ENCODE results near the gene HTT-AS.

The HTT-AS gene

DNA sequence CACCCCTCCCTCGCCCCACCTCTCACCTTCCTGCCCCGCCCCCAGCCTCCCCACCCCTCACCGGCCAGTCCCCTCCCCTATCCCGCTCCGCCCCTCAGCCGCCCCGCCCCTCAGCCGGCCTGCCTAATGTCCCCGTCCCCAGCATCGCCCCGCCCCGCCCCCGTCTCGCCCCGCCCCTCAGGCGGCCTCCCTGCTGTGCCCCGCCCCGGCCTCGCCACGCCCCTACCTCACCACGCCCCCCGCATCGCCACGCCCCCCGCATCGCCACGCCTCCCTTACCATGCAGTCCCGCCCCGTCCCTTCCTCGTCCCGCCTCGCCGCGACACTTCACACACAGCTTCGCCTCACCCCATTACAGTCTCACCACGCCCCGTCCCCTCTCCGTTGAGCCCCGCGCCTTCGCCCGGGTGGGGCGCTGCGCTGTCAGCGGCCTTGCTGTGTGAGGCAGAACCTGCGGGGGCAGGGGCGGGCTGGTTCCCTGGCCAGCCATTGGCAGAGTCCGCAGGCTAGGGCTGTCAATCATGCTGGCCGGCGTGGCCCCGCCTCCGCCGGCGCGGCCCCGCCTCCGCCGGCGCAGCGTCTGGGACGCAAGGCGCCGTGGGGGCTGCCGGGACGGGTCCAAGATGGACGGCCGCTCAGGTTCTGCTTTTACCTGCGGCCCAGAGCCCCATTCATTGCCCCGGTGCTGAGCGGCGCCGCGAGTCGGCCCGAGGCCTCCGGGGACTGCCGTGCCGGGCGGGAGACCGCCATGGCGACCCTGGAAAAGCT is at the start of gene HTT-AS, which contains the start of gene HTT:
TSS of gene HTT-AS (minus strand) at position 461 of the 768 bp plus-strand sequence.
TSS of gene HTT (plus strand) at position 604 of the 768 bp plus-strand sequence. CDS start at position 749, 145 bp downstream.
- peak within 1 kb of the TSS; percentile 76 for H3K4me3 ChIP-seq (replicated peaks; ENCODE audit: low read depth, low read length)
- DNase-seq (ENCODE audit: extremely low read depth, low read depth) = peak; percentile 66
- TF ChIP-seq, protein P1, sequence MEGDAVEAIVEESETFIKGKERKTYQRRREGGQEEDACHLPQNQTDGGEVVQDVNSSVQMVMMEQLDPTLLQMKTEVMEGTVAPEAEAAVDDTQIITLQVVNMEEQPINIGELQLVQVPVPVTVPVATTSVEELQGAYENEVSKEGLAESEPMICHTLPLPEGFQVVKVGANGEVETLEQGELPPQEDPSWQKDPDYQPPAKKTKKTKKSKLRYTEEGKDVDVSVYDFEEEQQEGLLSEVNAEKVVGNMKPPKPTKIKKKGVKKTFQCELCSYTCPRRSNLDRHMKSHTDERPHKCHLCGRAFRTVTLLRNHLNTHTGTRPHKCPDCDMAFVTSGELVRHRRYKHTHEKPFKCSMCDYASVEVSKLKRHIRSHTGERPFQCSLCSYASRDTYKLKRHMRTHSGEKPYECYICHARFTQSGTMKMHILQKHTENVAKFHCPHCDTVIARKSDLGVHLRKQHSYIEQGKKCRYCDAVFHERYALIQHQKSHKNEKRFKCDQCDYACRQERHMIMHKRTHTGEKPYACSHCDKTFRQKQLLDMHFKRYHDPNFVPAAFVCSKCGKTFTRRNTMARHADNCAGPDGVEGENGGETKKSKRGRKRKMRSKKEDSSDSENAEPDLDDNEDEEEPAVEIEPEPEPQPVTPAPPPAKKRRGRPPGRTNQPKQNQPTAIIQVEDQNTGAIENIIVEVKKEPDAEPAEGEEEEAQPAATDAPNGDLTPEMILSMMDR (IDR thresholded peaks at IDR 0.05; ENCODE audit: low read depth, low read length, missing control alignments) = no peak

DNA sequence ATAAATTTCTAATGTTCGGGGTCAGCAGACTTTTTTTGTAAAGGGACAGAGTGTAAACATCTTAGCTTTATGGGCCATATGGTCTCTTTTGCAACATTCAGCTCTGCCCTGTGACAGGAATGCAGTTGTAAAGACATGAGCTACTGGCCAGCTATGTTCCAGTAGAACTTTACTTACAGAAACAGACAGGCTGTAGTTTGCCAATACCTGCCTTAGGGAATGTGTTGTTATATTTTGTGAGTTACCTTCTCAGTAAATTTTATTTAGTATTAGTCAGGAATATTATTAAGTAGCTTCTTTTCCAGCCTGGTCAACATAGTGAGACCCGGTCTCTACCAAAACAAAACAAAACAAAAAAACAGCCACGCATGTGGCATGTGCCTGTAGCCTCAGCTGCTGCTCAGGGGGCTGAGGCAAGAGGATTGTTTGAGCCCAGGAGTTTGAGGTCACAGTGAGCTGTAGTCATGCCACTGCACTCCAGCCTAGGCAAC is 48.9 kb upstream of the HTT-AS start:
- no peak for DNase-seq (ENCODE audit: extremely low read depth, low read depth)
- no peak overlapping the region for H3K4me3 ChIP-seq (replicated peaks; ENCODE audit: low read depth, low read length)
- TF ChIP-seq, protein P1 (IDR thresholded peaks at IDR 0.05; ENCODE audit: low read depth, low read length, missing control alignments) = no peak

DNA sequence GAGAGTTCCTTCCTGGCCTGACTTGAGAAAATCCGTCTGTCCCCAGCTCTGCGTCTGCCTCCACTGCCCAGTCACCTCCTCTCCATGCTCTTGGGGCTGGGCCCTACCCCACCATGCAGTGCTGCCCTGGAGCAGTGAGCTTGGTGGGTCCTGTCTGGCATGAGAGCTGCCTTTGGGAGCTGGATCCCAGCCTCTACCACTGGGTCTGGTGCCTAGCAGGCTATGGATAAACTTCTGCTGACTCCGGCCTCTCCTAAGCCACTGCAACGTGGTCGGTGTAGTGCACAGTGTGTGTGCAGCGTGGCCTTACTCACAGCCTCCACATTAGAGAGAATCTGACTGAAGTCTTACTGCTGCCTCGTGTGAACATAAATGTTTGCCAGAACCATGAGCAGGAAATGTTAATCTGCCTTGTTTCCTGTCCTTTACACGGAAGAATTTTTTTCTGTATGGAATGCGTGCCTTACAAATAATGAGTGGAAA is 47.8 kb upstream of the HTT-AS start:
- H3K4me3 ChIP-seq (replicated peaks; ENCODE audit: low read depth, low read length) = no peak overlapping the region
- DNase-seq (ENCODE audit: extremely low read depth, low read depth) = no peak
- TF ChIP-seq, protein P1 (IDR thresholded peaks at IDR 0.05; ENCODE audit: low read depth, low read length, missing control alignments) = no peak

DNA sequence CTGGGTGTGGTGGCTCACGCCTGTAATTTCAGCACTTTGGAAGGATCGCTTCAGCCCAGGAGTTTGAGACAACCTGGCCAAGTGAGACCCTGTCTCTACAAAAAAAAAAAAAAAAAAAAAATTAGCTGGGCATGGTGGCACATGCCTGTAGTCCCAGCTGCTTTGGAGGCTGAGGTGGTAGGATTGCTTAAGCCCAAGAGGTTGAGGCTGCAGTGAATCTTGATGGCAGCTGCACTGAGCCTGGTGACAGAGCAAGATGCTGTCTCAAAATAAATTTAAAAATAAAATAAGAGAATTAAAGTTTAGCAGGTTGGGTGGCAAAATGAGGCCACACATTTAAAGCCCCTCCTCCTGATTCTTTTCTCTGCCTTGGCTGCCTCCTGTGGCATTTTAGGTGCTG is 47.3 kb upstream of the HTT-AS start:
- TF ChIP-seq, protein P1 (IDR thresholded peaks at IDR 0.05; ENCODE audit: low read depth, low read length, missing control alignments) = no peak
- H3K4me3 ChIP-seq (replicated peaks; ENCODE audit: low read depth, low read length) = no peak overlapping the region
- no peak for DNase-seq (ENCODE audit: extremely low read depth, low read depth)

DNA sequence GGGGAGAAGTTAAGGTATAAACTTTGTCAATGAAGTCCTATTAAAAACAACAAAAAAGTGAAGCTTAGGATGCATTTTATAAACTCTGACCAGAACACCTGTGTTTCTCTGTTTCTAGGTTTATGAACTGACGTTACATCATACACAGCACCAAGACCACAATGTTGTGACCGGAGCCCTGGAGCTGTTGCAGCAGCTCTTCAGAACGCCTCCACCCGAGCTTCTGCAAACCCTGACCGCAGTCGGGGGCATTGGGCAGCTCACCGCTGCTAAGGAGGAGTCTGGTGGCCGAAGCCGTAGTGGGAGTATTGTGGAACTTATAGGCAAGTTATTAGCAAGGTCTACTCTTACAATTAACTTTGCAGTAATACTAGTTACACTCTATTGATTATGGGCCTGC is 46.8 kb upstream of the HTT-AS start:
- TF ChIP-seq, protein P1 (IDR thresholded peaks at IDR 0.05; ENCODE audit: low read depth, low read length, missing control alignments) = no peak
- DNase-seq (ENCODE audit: extremely low read depth, low read depth) = no peak
- no peak overlapping the region for H3K4me3 ChIP-seq (replicated peaks; ENCODE audit: low read depth, low read length)

DNA sequence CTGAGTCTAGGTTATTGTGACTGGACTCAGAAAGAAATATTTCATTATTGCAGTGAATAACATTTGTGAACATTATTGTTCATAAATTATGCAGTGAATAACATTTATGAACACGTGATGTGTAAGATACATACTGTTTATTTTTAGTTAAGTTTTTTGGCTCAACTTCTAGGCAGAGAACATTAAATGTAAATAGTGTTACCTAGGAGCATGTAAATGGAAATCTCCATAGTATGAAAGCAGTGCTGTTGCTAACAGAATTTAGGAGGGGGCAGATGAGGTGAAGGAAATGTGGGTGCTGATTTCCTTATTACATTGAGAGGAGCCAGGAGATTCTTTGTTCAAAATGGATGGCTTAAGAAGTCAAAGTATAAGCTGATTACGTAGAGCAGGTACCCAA is 45.1 kb upstream of the HTT-AS start:
- no peak overlapping the region for H3K4me3 ChIP-seq (replicated peaks; ENCODE audit: low read depth, low read length)
- DNase-seq (ENCODE audit: extremely low read depth, low read depth) = no peak
- TF ChIP-seq, protein P1 (IDR thresholded peaks at IDR 0.05; ENCODE audit: low read depth, low read length, missing control alignments) = no peak

All from HFF-Myc (cell line).